Neuronal stem cell (in vitro differentiated cells): ENCODE data around the gene ATP4A.

ENCODE experiments used
- DNase-seq: peaks from one replicate; pipeline ENCODE4 v3.0.0-alpha.2; 2013; ENCODE audit warnings: low spot score
- H2AFZ ChIP-seq: one replicate; pipeline ENCODE4 v1.6.1; 2013; ENCODE audit warnings: mild to moderate bottlenecking, low read length, inconsistent platforms
- H2AK5ac ChIP-seq: 2 replicates; pipeline ENCODE4 v1.6.1; 2013; ENCODE audit warnings: low read depth, mild to moderate bottlenecking, inconsistent platforms, low read length, moderate library complexity, mixed read lengths
- H2BK120ac ChIP-seq: 2 replicates; pipeline ENCODE4 v1.6.1; 2013; ENCODE audit warnings: low read depth, mild to moderate bottlenecking, inconsistent platforms, low read length, moderate library complexity, mixed read lengths
- H2BK12ac ChIP-seq: one replicate; pipeline ENCODE4 v1.6.1; 2013; ENCODE audit warnings: low read length, inconsistent platforms
- H2BK15ac ChIP-seq: 2 replicates; pipeline ENCODE4 v1.6.1; 2013; ENCODE audit warnings: mild to moderate bottlenecking, low read length, inconsistent platforms, mixed read lengths
- H2BK5ac ChIP-seq: one replicate; pipeline ENCODE4 v1.6.1; 2013; ENCODE audit warnings: inconsistent platforms, mild to moderate bottlenecking, low read length, moderate library complexity
- H3K14ac ChIP-seq: one replicate; pipeline ENCODE4 v1.6.1; 2013; ENCODE audit warnings: low read length, inconsistent platforms
- H3K18ac ChIP-seq: 2 replicates; pipeline ENCODE4 v1.6.1; 2013; ENCODE audit warnings: low read length, inconsistent platforms
- H3K23ac ChIP-seq: 2 replicates; pipeline ENCODE4 v1.6.1; 2013; ENCODE audit warnings: low read depth, mild to moderate bottlenecking, mixed read lengths, low read length, inconsistent platforms; ENCODE audit not compliant: poor library complexity
- H3K27ac ChIP-seq: replicated peaks from 3 replicates; pipeline ENCODE4 v1.5.1; 2013; ENCODE audit warnings: low read length, inconsistent platforms
- H3K27me3 ChIP-seq, 3 experiments: 2 replicates each; pipeline ENCODE4 v1.6.1; 2013; ENCODE audit warnings: low read length in 3 of 3, mild to moderate bottlenecking in 2 of 3, inconsistent platforms in 1 of 3, low read depth in 1 of 3, mixed read lengths in 1 of 3, moderate library complexity in 1 of 3; ENCODE audit not compliant: control insufficient read depth in 3 of 3, insufficient read depth in 3 of 3
- H3K36me3 ChIP-seq, 2 donors: replicated peaks in 1 of 2; 2 replicates each; pipeline ENCODE4 v1.6.1; 2013; ENCODE audit warnings: low read length in 2 of 2; ENCODE audit not compliant: control insufficient read depth in 2 of 2, insufficient read depth in 2 of 2
- H3K4ac ChIP-seq: 2 replicates; pipeline ENCODE4 v1.6.1; 2013; ENCODE audit warnings: inconsistent platforms, mild to moderate bottlenecking, low read length, moderate library complexity
- H3K4me1 ChIP-seq, 2 donors: 1 replicate in 1 of 2; 2 replicates in 1 of 2; pipeline ENCODE4 v1.6.1; 2013; ENCODE audit warnings: low read length in 2 of 2, low read depth in 1 of 2; ENCODE audit not compliant: control insufficient read depth in 2 of 2, insufficient read depth in 1 of 2
- H3K4me2 ChIP-seq: one replicate; pipeline ENCODE4 v1.6.1; 2013; ENCODE audit warnings: mild to moderate bottlenecking, low read length, inconsistent platforms; ENCODE audit not compliant: insufficient read depth, poor library complexity, severe bottlenecking
- H3K4me3 ChIP-seq, 2 donors: 2 replicates each; pipeline ENCODE4 v1.5.1; 2013; ENCODE audit warnings: low read length in 2 of 2, mild to moderate bottlenecking in 2 of 2, inconsistent platforms in 1 of 2, moderate library complexity in 1 of 2
- H3K79me1 ChIP-seq: one replicate; pipeline ENCODE4 v1.6.1; 2013; ENCODE audit warnings: low read depth, mild to moderate bottlenecking, inconsistent platforms, low read length, moderate library complexity
- H3K9ac ChIP-seq: one replicate; pipeline ENCODE4 v1.6.1; 2013; ENCODE audit warnings: mild to moderate bottlenecking, low read depth, low read length, inconsistent platforms; ENCODE audit not compliant: poor library complexity
- H3K9me3 ChIP-seq, 2 donors: replicated peaks in 1 of 2; 2 replicates each; pipeline versions ENCODE3 to v1.6.1; 2013; ENCODE audit warnings: low read length in 2 of 2, mild to moderate bottlenecking in 2 of 2, inconsistent platforms in 1 of 2, low read depth in 1 of 2, mixed read lengths in 1 of 2, moderate library complexity in 1 of 2; ENCODE audit not compliant: control insufficient read depth in 2 of 2, insufficient read depth in 1 of 2
- H4K8ac ChIP-seq: one replicate; pipeline ENCODE4 v1.6.1; 2013; ENCODE audit warnings: low read depth, mild to moderate bottlenecking, inconsistent platforms, low read length, moderate library complexity
- H4K91ac ChIP-seq: one replicate; pipeline ENCODE4 v1.6.1; 2013; ENCODE audit warnings: low read length, low read depth, mild to moderate bottlenecking, inconsistent platforms; ENCODE audit not compliant: poor library complexity
- WGBS, 2 donors: extraction: QIAGEN DNeasy Blood & Tissue Kit; methylation state at CpG; one replicate each; pipeline ENCODE4 v1.1.7; 2013; ENCODE audit warnings: missing lambda C conversion rate in 2 of 2, mixed read lengths in 1 of 2; ENCODE audit not compliant: insufficient read length in 2 of 2, insufficient replicate concordance in 1 of 2; ENCODE audit errors: extremely low coverage in 2 of 2; 5-methylcytosine and 5-hydroxymethylcytosine counted together

Gene ATP4A

DNA sequence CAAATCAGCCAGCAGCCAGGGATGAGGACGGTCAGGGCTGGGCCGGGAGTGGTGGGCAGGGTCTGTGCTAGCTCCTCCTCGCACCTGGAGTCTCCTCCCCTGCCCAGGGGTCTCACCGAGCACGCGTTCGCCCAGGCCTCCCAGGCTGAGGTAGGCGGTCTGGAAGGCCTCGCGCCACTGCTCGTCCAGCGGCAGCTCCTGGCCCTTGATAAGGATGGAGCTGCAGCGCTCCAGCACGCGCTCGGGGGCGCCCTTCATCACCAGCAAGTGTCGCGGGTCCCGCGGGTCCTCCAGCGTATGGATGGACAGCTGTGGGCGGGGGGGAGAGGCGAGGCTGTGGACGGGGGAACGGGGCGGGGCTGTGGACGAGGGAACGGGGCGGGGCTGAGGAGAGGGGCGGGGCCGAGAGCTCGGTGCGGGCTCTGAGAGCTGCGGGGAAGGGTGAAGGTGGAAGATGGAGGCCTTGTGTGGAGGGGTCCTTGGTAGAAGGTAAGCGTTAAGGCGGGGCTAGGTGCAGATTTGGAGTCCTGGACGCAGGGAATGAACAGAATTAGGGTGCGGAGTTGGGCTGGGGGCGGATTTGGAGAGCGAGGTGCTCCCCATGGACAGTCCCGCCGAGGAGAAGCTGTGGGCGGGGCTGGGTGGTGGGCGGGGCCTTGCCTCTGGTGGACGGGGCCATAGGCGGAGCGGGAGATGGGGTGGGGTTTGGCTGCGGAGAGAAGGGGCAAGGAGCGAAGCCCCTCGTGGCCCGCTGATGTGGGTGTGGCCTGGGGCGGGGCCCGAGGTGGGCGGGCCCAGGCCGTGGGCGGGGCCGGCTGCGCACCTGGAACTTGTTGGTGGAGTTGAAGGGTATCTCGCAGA lies 5.7 kb downstream of the ATP4A start:
- WGBS, 2 donors: no CpG with 5 or more reads among the region's 60 CpGs
- Histone ChIP-seq H3K18ac (peak overlapping the region; percentile 88), H3K9ac (peak overlapping the region; percentile 90), H2AK5ac (peak overlapping the region; percentile 89), H2BK12ac (peak overlapping the region; percentile 86), H3K9me3 (peaks cover 0 to 4% of the 10 kb centered on the region in 2 donors), H3K14ac (peak overlapping the region; percentile 60), H3K4me3 (peak overlapping the region; percentile 43 to 79), H3K4ac (no peak overlapping the region), H4K91ac (no peak overlapping the region), H2AFZ (peak overlapping the region; percentile 93), H3K27ac (peak overlapping the region; percentile 51), H3K36me3 (no peaks in the 10 kb centered on the region), H3K4me2 (peak overlapping the region; percentile 90), H3K27me3 (peaks cover 2 to 71% (median 32%) of the 10 kb centered on the region in 3 experiments), H3K23ac (peak overlapping the region; percentile 92), H2BK5ac (no peak overlapping the region), H2BK15ac (peak overlapping the region; percentile 70), H2BK120ac (no peak overlapping the region), H3K4me1 (peaks cover 0 to 3% of the 10 kb centered on the region in 2 donors), H4K8ac (peak overlapping the region; percentile 74), H3K79me1 (peaks cover 2% of the 10 kb centered on the region)
- DNase-seq: peak; percentile 89

DNA sequence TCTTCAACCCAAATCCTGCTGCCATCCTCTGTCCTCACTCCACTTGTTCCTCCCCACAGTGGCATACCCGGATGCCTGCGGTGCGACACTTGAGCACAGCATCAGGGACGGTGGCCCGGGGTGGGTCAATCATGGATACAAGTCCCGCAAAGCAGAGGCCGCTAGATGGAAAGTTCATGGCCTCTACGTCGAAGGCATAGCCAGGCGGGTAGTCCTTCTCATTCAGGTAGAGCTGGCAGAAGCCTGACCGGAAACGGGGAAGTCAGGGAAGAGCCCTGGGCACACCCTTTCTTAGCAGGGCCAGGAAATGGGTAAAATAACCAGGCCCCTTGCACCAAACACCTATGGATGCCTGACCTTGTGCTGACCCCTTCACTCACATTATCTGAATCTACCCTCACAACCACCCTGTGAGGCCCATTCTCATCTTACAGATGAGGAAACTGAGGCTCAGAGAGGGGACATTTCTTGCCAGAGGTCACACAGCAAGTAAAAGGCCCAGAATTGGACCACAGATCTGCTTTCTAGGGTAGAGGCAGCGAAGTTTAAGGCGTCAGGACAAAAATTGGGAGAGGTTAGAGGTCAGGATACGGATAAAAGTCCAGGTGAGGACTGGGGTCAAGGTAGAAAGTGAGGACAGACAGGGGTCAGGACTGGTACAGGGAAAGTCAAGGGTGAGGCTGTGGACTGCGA lies 6.5 kb downstream of the ATP4A start:
- peak overlapping the region; percentile 93 for H2AFZ ChIP-seq
- H3K4me1 ChIP-seq: peaks cover 0 to 3% of the 10 kb centered on the region in 2 donors
- no peak overlapping the region for H2AK5ac ChIP-seq
- peak overlapping the region; percentile 74 for H4K8ac ChIP-seq
- no peak overlapping the region for H3K27ac ChIP-seq
- peak overlapping the region; percentile 11 for H2BK5ac ChIP-seq
- H3K36me3 ChIP-seq: no peaks in the 10 kb centered on the region
- H3K18ac ChIP-seq: peak overlapping the region; percentile 88
- H3K9ac ChIP-seq: peak overlapping the region; percentile 90
- peak overlapping the region in 1 of 2 donors; percentile 3 for H3K4me3 ChIP-seq
- H3K4ac ChIP-seq: no peak overlapping the region
- no peak overlapping the region for H4K91ac ChIP-seq
- H2BK120ac ChIP-seq: no peak overlapping the region
- no peaks in the 10 kb centered on the region for H3K79me1 ChIP-seq
- H3K9me3 ChIP-seq: peaks cover 0 to 4% of the 10 kb centered on the region in 2 donors
- H3K27me3 ChIP-seq: peaks cover 2 to 66% (median 32%) of the 10 kb centered on the region in 3 experiments
- H3K14ac ChIP-seq: peak overlapping the region; percentile 60
- WGBS, 2 donors: no CpG with 5 or more reads among the region's 16 CpGs
- H3K4me2 ChIP-seq: no peak overlapping the region
- DNase-seq: no peak
- peak overlapping the region; percentile 86 for H2BK12ac ChIP-seq
- H2BK15ac ChIP-seq: peak overlapping the region; percentile 70
- H3K23ac ChIP-seq: peak overlapping the region; percentile 92

DNA sequence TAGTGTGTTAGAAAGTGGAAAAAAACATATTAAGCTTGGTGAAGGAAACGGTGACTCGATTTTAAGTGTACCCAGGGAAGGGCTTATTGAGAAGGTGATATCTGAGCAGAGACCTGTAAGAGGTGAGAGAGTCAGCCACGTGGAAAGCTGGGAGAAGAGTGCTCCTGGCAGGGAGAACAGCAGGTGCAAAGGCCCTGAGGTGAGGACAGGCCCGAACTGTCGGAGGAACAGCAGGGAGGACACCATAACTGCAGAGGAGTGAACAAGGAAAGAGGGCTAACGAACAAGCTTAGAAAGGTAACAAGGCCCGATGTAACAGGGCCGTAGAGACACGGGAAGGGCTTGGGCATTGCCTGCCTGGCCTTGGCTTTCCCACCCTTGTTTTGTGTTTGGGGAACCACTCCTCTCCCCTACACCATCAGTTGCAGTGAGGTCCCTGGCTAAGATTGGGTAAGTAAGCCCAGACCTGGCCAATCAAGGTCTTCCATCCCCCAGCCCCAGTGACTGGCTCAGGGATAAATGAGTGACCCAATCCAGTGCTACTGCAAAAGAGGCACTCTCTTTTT lies 7.3 kb downstream of the ATP4A start:
- no peak overlapping the region for H2BK120ac ChIP-seq
- no peak overlapping the region for H3K4ac ChIP-seq
- 100% methylated on average over 2 of the region's 9 CpGs; no CpG with 5 or more reads in 1 of the 2 donors for WGBS, 2 donors
- no peak overlapping the region for H4K8ac ChIP-seq
- H2BK12ac ChIP-seq: no peak overlapping the region
- no peak overlapping the region for H3K4me3 ChIP-seq
- no peak overlapping the region for H2AFZ ChIP-seq
- H3K4me1 ChIP-seq: peaks cover 0 to 3% of the 10 kb centered on the region in 2 donors
- no peaks in the 10 kb centered on the region for H3K79me1 ChIP-seq
- H3K23ac ChIP-seq: no peak overlapping the region
- peaks cover 2 to 60% (median 30%) of the 10 kb centered on the region in 3 experiments for H3K27me3 ChIP-seq
- H3K14ac ChIP-seq: no peak overlapping the region
- peaks cover 0 to 4% of the 10 kb centered on the region in 2 donors for H3K9me3 ChIP-seq
- H3K18ac ChIP-seq: no peak overlapping the region
- peak overlapping the region; percentile 9 for H2AK5ac ChIP-seq
- H3K36me3 ChIP-seq: no peaks in the 10 kb centered on the region
- H3K27ac ChIP-seq: no peak overlapping the region
- no peak overlapping the region for H3K4me2 ChIP-seq
- H2BK15ac ChIP-seq: no peak overlapping the region
- no peak overlapping the region for H2BK5ac ChIP-seq
- H4K91ac ChIP-seq: no peak overlapping the region
- DNase-seq: no peak
- no peak overlapping the region for H3K9ac ChIP-seq
